NOMO-1 treated with DMSO at 0.1 percent for 48 hours (cell line): ENCODE measurements around the gene MRPL39.
"Not testable (repeated sequence)": the region's sequence is repeated elsewhere in the genome, so short reads cannot be mapped to it uniquely, and the experiment has no call there.

Source experiments
- DNase-seq: peaks from one replicate; lab custom pipeline; 2025; ENCODE audit not compliant: unreplicated experiment; lab: John Stamatoyannopoulos, UW

Gene MRPL39

DNA sequence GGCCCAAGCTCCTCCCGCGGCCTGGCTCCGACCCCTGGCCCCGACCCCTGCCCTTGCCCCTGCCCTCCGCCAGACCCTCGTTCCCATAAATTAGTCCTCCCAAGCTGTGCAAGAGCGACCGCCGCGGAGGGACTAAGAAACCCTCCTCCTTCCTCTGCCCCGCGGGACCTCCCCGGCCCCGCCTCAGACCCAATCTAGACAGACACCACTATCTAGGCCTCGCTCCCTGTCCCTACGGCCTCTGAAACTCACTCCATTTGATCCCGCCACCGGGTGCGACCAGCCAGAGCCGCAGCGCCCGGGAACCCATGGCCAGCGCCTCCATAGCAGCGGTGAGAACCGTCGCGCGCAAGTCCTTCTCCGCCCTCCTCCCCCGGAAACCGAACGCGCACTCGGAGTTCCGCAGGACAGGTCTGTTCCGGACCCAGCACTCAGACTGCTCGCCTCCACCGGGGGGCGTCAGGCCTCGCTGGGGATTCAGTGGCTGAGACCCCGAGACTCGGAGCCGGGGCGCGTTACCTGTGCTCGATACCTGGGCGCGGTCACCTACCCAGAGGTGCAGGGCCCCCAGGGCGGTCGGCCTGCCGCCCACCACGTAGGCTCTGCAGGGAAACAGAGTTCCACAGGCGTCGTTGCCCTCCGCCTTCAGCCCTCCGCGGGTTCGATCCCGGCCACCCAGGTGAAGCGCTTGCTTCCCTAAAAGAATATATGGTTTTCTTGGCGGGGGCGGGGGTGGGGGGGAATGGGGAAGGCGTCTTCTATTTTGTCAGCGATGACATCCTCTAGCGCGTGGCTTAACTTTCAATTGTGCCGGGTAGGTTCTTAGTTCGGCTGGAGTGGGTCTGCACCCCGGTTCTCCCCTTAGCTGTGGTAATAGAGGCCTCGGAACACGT, at the start of gene MRPL39:
Gene MRPL39, minus strand, starts transcription at position 331 of the 893 bp plus-strand sequence. Its CDS starts 6 bp downstream, at position 325.
- peak; percentile 86 for DNase-seq

GRCh38 chr21:25656412-25656811, 49.1 kb upstream of the MRPL39 start:
- no peak for DNase-seq

DNA sequence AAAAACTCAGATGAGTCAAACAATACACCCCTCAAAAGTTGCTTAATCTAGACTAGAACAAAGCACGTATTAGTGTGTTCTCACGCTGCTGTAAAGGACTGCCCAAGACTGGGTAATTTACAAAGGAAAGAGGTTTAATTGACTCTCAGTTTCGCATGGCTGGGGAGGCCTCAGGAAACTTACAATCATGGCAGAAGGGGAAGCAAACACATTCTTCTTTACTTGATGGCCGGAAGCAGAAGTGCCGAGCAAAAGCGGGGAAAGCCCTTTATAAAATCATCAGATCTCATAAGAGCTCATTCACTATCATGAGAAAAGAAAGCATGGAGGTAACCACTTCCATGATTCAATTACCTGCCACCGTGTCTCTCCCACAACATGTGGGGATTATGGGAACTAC, 41.9 kb upstream of the MRPL39 start:
- DNase-seq = peak; percentile 30

- peak; percentile 86 for DNase-seq
Measured at GRCh38 chr21:25647647-25648046, 40.4 kb upstream of the MRPL39 start.

- DNase-seq = no peak
Measured at GRCh38 chr21:25646474-25646873, 39.2 kb upstream of the MRPL39 start.

- DNase-seq = no peak
Measured at GRCh38 chr21:25643486-25643885, 36.2 kb upstream of the MRPL39 start.

- no peak for DNase-seq
Measured at GRCh38 chr21:25640943-25641292, 33.6 kb upstream of the MRPL39 start.

DNA sequence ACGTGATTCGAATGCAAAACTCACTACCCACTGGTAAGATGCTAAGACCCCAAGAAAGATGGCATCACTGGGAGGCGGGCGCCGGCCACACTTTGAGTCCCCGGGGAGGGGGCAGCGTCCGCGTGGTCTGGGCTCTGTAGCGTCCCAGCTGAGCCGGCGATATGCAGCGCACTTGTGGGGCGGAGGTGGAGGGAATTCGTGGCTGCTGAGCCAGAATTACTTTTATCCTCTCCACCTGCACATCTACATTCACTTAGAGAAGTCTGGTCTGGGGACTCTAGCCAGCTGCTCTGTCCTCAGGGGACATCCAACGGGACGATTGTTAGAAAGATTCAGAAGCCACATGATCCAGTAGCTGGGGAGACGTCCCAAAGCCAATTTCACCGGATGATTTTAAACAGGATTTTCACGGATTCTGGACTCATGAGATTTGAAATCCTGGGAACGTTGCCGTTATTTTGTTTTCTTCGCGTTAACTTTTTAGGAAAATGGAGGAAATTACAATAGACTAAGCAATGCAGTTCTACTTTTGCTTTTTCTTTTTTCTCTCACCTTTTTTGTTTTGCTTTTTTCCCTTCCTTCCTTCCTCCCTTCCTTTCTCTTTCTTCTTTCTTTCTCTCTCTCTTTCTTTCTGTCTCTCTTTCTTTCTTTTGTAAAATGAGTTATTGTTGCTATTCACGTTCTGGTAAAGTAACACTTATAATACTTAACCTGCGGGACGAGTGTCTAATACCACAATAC, 33.1 kb upstream of the MRPL39 start:
- no peak for DNase-seq

DNA sequence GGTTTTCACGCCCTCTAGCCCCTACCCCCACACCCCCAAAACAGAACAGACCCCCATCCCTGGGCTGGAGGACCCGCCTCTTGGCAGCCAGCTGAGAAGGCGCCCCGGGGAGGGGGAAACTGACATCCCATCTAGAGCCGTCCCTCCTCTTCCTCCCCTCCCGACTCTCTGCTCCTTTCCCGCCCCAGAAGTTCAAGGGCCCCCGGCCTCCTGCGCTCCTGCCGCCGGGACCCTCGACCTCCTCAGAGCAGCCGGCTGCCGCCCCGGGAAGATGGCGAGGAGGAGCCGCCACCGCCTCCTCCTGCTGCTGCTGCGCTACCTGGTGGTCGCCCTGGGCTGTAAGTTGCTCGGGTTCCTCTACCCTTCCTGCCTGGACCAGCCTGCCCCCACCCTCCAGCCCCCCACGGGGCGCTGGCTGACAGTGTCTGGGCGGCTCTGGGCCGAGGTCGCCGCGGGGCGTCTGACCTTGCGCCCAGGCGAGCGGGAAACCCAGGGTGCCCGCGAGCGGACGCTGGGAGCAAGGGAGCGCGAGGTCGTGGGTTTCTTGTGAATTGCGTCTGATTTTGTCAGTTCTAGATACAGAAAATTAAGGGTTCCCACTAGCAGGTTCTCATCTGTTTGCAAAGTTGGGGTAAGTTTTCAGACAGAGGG, 32.4 kb upstream of the MRPL39 start:
- DNase-seq = peak; percentile 14

DNA sequence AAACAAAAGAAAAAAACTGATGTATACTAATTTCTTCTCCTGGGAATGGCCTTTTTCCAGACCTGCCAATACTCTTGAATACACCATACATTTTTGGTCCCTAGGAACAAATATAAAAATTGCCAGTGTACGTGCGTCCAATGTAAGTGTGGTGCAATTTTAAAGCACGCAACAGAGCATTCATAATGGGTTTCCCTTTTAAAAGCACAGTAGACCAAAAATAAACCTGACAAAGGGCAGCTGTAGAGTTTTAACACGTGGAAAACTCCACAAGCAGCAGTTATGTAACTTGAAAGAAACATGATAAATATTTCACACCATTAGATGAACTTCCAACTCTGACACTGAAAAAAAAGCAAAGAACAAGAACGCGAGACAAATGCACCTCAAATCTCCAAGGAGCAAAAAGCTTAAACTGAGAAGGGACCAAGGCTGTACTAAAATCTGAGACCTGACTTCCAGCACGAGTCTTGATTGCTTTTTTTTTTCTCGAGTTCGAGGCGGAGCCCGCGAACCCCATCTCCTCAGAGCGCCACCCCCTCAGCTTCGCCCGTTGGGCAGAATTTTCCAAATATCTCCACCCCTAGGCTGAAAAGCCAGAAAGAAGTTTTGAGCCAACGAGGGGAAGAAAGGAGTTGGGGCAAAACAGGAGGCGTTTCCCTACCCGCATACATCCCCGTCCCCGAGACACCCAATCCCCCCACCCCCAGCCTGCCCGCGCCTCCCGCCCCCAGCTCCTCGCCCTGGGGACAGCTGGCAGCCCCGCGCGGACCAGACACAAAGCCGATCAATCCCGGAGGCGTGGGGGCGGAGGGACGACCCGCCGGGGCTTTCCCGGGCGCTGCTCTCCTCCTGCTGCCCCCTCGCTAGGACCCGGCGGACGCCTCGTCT, 31.6 kb upstream of the MRPL39 start, which contains the start of gene JAM2:
Gene JAM2, plus strand, starts transcription at position 599 of the 891 bp plus-strand sequence. CDS start 564 bp downstream, outside the sequence.
- DNase-seq = peak; percentile 56

GRCh38 chr21:25637851-25638659, 30.8 kb upstream of the MRPL39 start:
- no peak for DNase-seq

DNA sequence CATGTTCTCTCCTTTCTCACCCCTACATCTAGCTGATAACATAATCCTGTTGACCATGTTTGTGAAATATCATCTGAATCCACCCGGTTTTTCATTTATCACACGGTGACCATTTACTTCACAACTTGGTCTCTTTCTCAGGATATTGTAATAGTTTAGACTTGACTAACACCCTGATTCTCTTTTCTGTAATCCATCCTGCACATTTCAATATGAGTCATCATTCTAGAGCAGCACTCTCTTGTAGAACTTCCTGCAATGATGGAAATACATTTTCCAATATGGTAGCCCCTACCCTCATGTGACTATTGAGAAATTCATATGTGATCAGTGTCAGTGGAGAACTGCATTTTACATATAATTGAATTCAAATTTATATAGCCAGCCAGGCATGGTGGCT, 29.4 kb upstream of the MRPL39 start:
- no peak for DNase-seq

DNA sequence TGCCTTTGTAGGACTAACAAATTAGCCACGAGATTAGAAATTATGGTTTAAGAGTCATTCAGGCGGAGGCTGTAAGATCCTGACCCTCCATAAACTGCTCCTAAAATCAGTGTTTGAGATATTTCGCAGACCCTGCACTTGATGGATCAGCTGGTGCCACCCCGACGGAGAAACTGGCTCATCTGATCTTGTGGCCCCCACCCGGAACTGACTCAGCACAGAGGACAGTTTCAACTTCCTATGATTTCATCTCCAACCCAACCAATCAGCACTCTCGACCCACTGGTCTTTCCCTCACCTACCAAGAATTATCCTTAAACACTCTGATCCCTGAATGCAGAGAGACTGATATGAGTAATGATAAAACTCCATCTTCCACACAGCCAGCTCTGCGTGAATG, 28.0 kb upstream of the MRPL39 start:
- DNase-seq = no peak

GRCh38 chr21:25632296-25632695, 25.0 kb upstream of the MRPL39 start:
- DNase-seq = no peak

- no peak for DNase-seq
Measured at GRCh38 chr21:25626757-25627156, 19.5 kb upstream of the MRPL39 start.

DNA sequence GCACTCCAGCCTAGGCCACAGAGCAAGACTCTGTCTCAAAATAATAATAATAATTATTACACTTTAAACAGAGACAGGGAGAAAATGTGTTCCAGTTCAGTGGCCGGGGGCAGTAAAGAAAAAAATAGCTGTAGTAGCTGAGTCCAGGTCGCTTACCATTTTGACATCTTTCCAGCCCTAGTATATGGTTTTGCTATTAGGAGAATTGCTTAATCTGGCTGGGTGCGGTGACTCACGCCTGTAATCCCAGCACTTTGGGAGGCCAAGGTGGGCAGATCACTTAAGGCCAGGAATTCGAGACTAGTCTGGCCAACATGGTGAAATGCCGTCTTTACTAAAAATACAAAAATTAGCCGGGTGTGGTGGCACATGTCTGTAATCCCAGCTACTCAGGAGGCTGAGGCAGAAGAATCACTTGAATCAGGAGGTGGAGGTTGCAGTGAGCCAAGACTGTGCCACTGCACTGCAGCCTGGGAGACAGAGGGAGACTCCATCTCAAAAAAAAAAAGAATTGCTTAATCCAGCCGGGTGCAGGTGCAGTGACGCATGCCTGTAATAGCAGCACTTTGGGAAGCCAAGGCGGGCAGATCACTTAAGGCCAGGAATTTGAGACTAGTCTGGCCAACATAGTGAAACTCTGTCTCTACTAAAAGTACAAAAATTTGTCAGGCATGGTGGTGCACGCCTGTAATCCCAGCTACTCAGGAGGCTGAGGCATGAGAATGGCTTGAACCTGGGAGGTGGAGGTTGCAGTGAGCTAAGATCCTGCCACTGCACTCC, 18.7 kb upstream of the MRPL39 start:
- DNase-seq = not testable (repeated sequence)

GRCh38 chr21:25625036-25625435, 17.8 kb upstream of the MRPL39 start:
- no peak for DNase-seq

DNA sequence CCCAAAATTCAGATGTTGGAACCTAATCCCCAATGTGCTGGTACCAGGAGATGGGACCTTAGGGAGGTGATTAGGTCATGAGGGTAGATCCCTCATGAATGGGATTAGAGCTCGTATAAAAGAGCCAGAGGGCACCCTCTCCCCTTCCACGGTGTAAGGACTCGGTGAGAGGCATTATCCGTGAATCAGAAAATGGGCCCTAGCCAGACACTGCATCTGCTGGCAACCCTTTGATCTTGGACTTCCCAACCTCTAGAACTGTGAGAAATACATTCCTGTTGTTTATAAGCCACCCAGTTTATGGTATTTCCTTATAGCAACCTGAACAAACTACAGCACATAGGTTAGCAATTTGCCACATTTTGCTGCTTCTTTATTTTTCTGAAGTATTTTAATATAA, 17.2 kb upstream of the MRPL39 start:
- no peak for DNase-seq

DNA sequence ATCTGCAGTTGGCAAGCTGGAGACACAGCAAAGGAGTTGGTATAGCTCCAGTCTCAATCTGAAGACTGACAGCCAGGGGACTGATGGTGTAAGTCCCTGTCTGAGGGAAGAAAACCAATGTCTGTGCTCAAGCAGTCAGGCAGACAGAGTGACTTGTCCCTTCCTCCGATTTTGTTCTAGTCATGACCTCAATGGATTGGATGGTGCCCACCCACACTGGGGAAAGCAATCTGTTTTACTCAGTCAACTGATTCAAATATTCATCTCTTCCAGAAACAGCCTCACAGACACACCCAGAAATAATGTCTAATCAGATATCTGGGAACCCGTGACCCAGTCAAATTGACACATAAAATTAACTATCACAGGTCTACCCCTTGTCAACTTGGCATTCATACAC, 11.9 kb upstream of the MRPL39 start:
- no peak for DNase-seq
